ENCODE results near the gene SLC27A5. TPM values are rescaled to one million over a fixed set of nuclear protein-coding genes. Genes with fewer than 3 reads are reported as not detected.

The SLC27A5 gene
- total RNA-seq, 2 donors from 2014 or later, result 6.6 to 20.7 TPM

GRCh38 chr19:58482372-58482771, 29.4 kb downstream of the SLC27A5 start:
- H3K9me3 ChIP-seq, result no peaks in the 10 kb centered on the region
- no peak overlapping the region for H3K27ac ChIP-seq
- intact Hi-C loops (cut with DNase I), result no loop called here
- TF ChIP-seq POLR2A (IDR thresholded peaks at IDR 0.05) (no peak), CTCF (IDR thresholded peaks at IDR 0.05) (no peak), POLR2AphosphoS5 (IDR thresholded peaks at IDR 0.05) (no peak)
- H3K36me3 ChIP-seq, result no peaks in the 10 kb centered on the region
- H3K4me1 ChIP-seq (replicated peaks), result peaks cover 3% of the 10 kb centered on the region
- 81% methylated on average over 7 of the region's 7 CpGs for WGBS
- no peaks in the 10 kb centered on the region for H3K27me3 ChIP-seq (replicated peaks; ENCODE audit: insufficient read depth)
- DNase-seq (ENCODE audit: low spot score), result no peak
- H3K4me3 ChIP-seq, result no peak overlapping the region

GRCh38 chr19:58480831-58481230, 31.0 kb downstream of the SLC27A5 start:
- intact Hi-C loops (cut with DNase I), result no loop called here
- no peak for DNase-seq (ENCODE audit: low spot score)
- TF ChIP-seq POLR2AphosphoS5 (IDR thresholded peaks at IDR 0.05) (no peak), POLR2A (IDR thresholded peaks at IDR 0.05) (no peak), CTCF (IDR thresholded peaks at IDR 0.05) (no peak)
- 76% methylated on average over 2 of the region's 2 CpGs for WGBS
- Histone ChIP-seq H3K9me3 (no peaks in the 10 kb centered on the region), H3K36me3 (no peaks in the 10 kb centered on the region), H3K27ac (no peak overlapping the region), H3K27me3 (replicated peaks; ENCODE audit: insufficient read depth) (no peaks in the 10 kb centered on the region), H3K4me3 (no peak overlapping the region), H3K4me1 (replicated peaks) (peaks cover 11% of the 10 kb centered on the region)

GRCh38 chr19:58480481-58480830, 31.3 kb downstream of the SLC27A5 start:
- Histone ChIP-seq H3K4me1 (replicated peaks) (peaks cover 11% of the 10 kb centered on the region), H3K27ac (no peak overlapping the region), H3K4me3 (no peak overlapping the region), H3K27me3 (replicated peaks; ENCODE audit: insufficient read depth) (no peaks in the 10 kb centered on the region), H3K36me3 (no peaks in the 10 kb centered on the region), H3K9me3 (no peaks in the 10 kb centered on the region)
- intact Hi-C loops (cut with DNase I), result no loop called here
- DNase-seq (ENCODE audit: low spot score), result no peak
- 92% methylated on average over 17 of the region's 20 CpGs for WGBS
- TF ChIP-seq POLR2A (IDR thresholded peaks at IDR 0.05), result no peak
- TF ChIP-seq POLR2AphosphoS5 (IDR thresholded peaks at IDR 0.05), result no peak
- TF ChIP-seq CTCF (IDR thresholded peaks at IDR 0.05), result no peak

GRCh38 chr19:58479736-58480480, 31.9 kb downstream of the SLC27A5 start:
- no peak for DNase-seq (ENCODE audit: low spot score)
- 90% methylated on average over 24 of the region's 28 CpGs for WGBS
- intact Hi-C loops (cut with DNase I), result no loop called here
- no peak overlapping the region for H3K27ac ChIP-seq
- no peak overlapping the region for H3K4me3 ChIP-seq
- peaks cover 11% of the 10 kb centered on the region for H3K4me1 ChIP-seq (replicated peaks)
- no peak for TF ChIP-seq CTCF (IDR thresholded peaks at IDR 0.05)
- TF ChIP-seq POLR2AphosphoS5 (IDR thresholded peaks at IDR 0.05), result no peak
- TF ChIP-seq POLR2A (IDR thresholded peaks at IDR 0.05), result no peak
- H3K27me3 ChIP-seq (replicated peaks; ENCODE audit: insufficient read depth), result no peaks in the 10 kb centered on the region
- H3K36me3 ChIP-seq, result no peaks in the 10 kb centered on the region
- H3K9me3 ChIP-seq, result no peaks in the 10 kb centered on the region

- H3K27ac ChIP-seq, result no peak overlapping the region
- H3K9me3 ChIP-seq, result no peaks in the 10 kb centered on the region
- no peaks in the 10 kb centered on the region for H3K36me3 ChIP-seq
- no peak for DNase-seq (ENCODE audit: low spot score)
- TF ChIP-seq POLR2AphosphoS5 (IDR thresholded peaks at IDR 0.05) (no peak), POLR2A (IDR thresholded peaks at IDR 0.05) (no peak), CTCF (IDR thresholded peaks at IDR 0.05) (no peak)
- no peaks in the 10 kb centered on the region for H3K27me3 ChIP-seq (replicated peaks; ENCODE audit: insufficient read depth)
- peaks cover 11% of the 10 kb centered on the region for H3K4me1 ChIP-seq (replicated peaks)
- intact Hi-C loops (cut with DNase I), result no loop called here
- 74% methylated on average over 7 of the region's 7 CpGs for WGBS
- no peak overlapping the region for H3K4me3 ChIP-seq
These were observed 32.5 kb downstream of the SLC27A5 start for GRCh38 chr19:58479303-58479702.

All from prostate gland (tissue), 2 donors.